ENCODE measurements around the gene TRAPPC5.

Gene TRAPPC5

GRCh38 chr19:7646426-7646700 is 34.3 kb upstream of the TRAPPC5 start:
- no peak for DNase-seq

- no peak for DNase-seq
These were observed 33.5 kb upstream of the TRAPPC5 start for GRCh38 chr19:7647156-7647555.

- DNase-seq = no peak
These were observed 32.2 kb upstream of the TRAPPC5 start for GRCh38 chr19:7648265-7649014.

- no peak for DNase-seq
These were observed 30.5 kb upstream of the TRAPPC5 start for GRCh38 chr19:7650148-7650547.

- DNase-seq = peak; percentile 72
These were observed 28.5 kb upstream of the TRAPPC5 start for GRCh38 chr19:7652061-7652641.

- no peak for DNase-seq
These were observed 26.2 kb upstream of the TRAPPC5 start for GRCh38 chr19:7654401-7654800.

GRCh38 chr19:7655581-7655980 is 25.1 kb upstream of the TRAPPC5 start:
- no peak for DNase-seq

GRCh38 chr19:7657131-7657751 is 23.4 kb upstream of the TRAPPC5 start:
- no peak for DNase-seq

GRCh38 chr19:7658219-7658686 is 22.4 kb upstream of the TRAPPC5 start:
- no peak for DNase-seq

GRCh38 chr19:7661744-7662538 is 18.7 kb upstream of the TRAPPC5 start:
- no peak for DNase-seq

GRCh38 chr19:7662657-7663056 is 18.0 kb upstream of the TRAPPC5 start:
- no peak for DNase-seq

- no peak for DNase-seq
These were observed 16.9 kb upstream of the TRAPPC5 start for GRCh38 chr19:7663706-7664105.

GRCh38 chr19:7665076-7665475 is 15.6 kb upstream of the TRAPPC5 start:
- no peak for DNase-seq

- DNase-seq = no peak
These were observed 11.8 kb upstream of the TRAPPC5 start, which contains the start of gene RETN for GRCh38 chr19:7668842-7669241. Gene RETN, plus strand, starts transcription at chr19:7669049. Its CDS starts 278 bp downstream, at chr19:7669327.

GRCh38 chr19:7669641-7670040 is 11.0 kb upstream of the TRAPPC5 start:
- no peak for DNase-seq

- no peak for DNase-seq
These were observed 10.4 kb upstream of the TRAPPC5 start for GRCh38 chr19:7670150-7670783.

- no peak for DNase-seq
These were observed 9.8 kb upstream of the TRAPPC5 start for GRCh38 chr19:7670790-7671189.

GRCh38 chr19:7672522-7672921 is 8.1 kb upstream of the TRAPPC5 start:
- no peak for DNase-seq

- no peak for DNase-seq
These were observed 6.3 kb upstream of the TRAPPC5 start for GRCh38 chr19:7674010-7675005.

GRCh38 chr19:7676376-7676775 is 4.3 kb upstream of the TRAPPC5 start:
- no peak for DNase-seq

- no peak for DNase-seq
These were observed 3.8 kb upstream of the TRAPPC5 start, which contains the start of gene MCEMP1 for GRCh38 chr19:7676854-7677253. Gene MCEMP1, plus strand, starts transcription at chr19:7677090. Its CDS starts 31 bp downstream, at chr19:7677121.
